ENCODE measurements around the gene NSD1. TPM values are rescaled to one million over a fixed set of nuclear protein-coding genes. Genes with fewer than 3 reads are reported as not detected.

The NSD1 gene
- total and polyA plus RNA-seq, 2 of the 8 experiments (the other 6 are each of a cell fraction or from before 2014, with no cell fraction given), result 22.8 to 168 TPM

GRCh38 chr5:177276886-177277285, 143.3 kb downstream of the NSD1 start (continued):
- TF ChIP-seq CTCF (IDR thresholded peaks at IDR 0.05; ENCODE audit: control extremely low read depth in 1 of 3, insufficient read depth in 1 of 3, low read depth in 1 of 3, low read length in 3 of 3) (no peak), RBBP5 (IDR thresholded peaks at IDR 0.05; ENCODE audit: borderline replicate concordance, low read depth, low read length) (no peak), RFX5 (IDR thresholded peaks at IDR 0.05; ENCODE audit: borderline replicate concordance, low read depth, low read length) (no peak)
